ENCODE data around the gene CNTNAP2. TPM values are rescaled to one million over a fixed set of nuclear protein-coding genes. Genes with fewer than 3 reads are reported as not detected.

Gene CNTNAP2
- total and polyA plus RNA-seq, 8 donors: 0.19 to 18.2 (median 0.56) TPM

- no peaks in the 10 kb centered on the region for H3K36me3 ChIP-seq
- 51 to 67% (median 57%) methylated on average over 5 to 7 of the region's 7 CpGs for WGBS, 5 donors
- intact Hi-C loops (cut with DNase I; ENCODE audit: low total_unique reads): no loop called here
- no peak for DNase-seq
- no peaks in the 10 kb centered on the region for H3K27me3 ChIP-seq
- TF ChIP-seq POLR2A (IDR thresholded peaks at IDR 0.05): no peak
- no peak for TF ChIP-seq EP300 (IDR thresholded peaks at IDR 0.05)
- no peak for TF ChIP-seq POLR2AphosphoS5 (IDR thresholded peaks at IDR 0.05)
- no peak for TF ChIP-seq CTCF (IDR thresholded peaks at IDR 0.05)
- H3K27ac ChIP-seq: no peak overlapping the region
- no peak overlapping the region for H3K4me3 ChIP-seq
- H3K9me3 ChIP-seq: peaks cover 0 to 7% (median 0%) of the 10 kb centered on the region in 4 donors
- no peaks in the 10 kb centered on the region for H3K4me1 ChIP-seq
Observed at GRCh38 chr7:148436571-148436970, 2320.0 kb downstream of the CNTNAP2 start.

- Histone ChIP-seq H3K36me3 (no peaks in the 10 kb centered on the region), H3K27ac (no peak overlapping the region), H3K4me3 (no peak overlapping the region), H3K9me3 (peaks cover 0 to 7% (median 0%) of the 10 kb centered on the region in 4 donors), H3K27me3 (no peaks in the 10 kb centered on the region), H3K4me1 (no peaks in the 10 kb centered on the region)
- TF ChIP-seq POLR2AphosphoS5 (IDR thresholded peaks at IDR 0.05) (no peak), POLR2A (IDR thresholded peaks at IDR 0.05) (no peak), CTCF (IDR thresholded peaks at IDR 0.05) (no peak), EP300 (IDR thresholded peaks at IDR 0.05) (no peak)
- WGBS, 5 donors: 71 to 84% (median 81%) methylated on average over 3 to 4 of the region's 4 CpGs
- intact Hi-C loops (cut with DNase I; ENCODE audit: low total_unique reads): no loop called here
- no peak for DNase-seq
Observed at GRCh38 chr7:148437043-148437442, 2320.4 kb downstream of the CNTNAP2 start.

DNA sequence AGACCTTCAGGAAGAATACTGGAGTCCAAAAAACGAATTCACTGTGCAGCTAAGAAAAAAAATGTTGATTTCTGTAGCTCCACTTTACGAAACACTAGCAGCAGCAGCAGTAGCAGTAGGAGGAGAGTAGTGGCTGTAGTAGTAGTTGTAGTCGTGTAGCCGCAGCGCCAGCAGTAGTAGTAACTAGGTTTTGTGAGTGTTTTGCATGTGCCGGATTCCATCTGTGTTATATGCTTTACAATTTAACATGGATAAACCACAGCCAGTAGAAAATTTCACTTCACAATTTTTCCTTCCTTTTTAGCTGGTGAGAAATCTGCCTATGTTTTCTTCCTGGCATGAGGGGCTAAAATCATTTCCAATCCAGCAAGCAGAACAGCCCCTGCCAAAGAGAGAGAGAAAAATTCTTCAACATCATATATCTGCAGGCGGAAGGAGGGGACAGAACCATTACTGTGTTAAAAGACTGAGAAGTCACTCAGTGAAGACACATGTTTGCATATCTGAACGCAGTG, 2325.6 kb downstream of the CNTNAP2 start:
- Histone ChIP-seq H3K27ac (no peak overlapping the region), H3K4me3 (no peak overlapping the region), H3K9me3 (peaks cover 9 to 26% (median 18%) of the 10 kb centered on the region in 4 donors), H3K27me3 (no peaks in the 10 kb centered on the region), H3K36me3 (no peaks in the 10 kb centered on the region), H3K4me1 (peaks cover 0 to 2% (median 0%) of the 10 kb centered on the region in 4 donors)
- intact Hi-C loops (cut with DNase I; ENCODE audit: low total_unique reads): no loop called here
- WGBS, 5 donors: 81 to 90% (median 86%) methylated on average over 8 of the region's 8 CpGs
- TF ChIP-seq POLR2A (IDR thresholded peaks at IDR 0.05) (no peak), CTCF (IDR thresholded peaks at IDR 0.05) (no peak), EP300 (IDR thresholded peaks at IDR 0.05) (no peak), POLR2AphosphoS5 (IDR thresholded peaks at IDR 0.05) (no peak)
- DNase-seq: no peak

DNA sequence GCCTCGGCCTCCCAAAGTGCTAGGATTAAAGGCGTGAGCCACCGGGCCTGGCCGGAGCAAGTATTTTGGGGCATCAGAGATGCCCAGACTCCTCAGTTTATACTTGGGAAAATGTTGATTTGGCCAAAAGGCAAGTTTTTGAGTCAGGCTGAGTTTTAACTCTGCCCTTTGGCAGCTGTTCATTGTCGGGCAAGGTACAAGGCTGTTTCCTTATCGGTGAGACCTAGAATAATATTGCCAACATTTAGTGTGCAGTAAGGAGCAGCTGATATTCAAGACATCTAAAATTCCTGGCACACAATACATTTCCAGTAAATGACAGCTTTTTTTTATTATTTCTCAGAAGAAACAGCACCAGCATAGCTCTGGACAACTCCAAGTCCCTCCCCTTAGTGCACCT, 2326.3 kb downstream of the CNTNAP2 start:
- intact Hi-C loops (cut with DNase I; ENCODE audit: low total_unique reads): no loop called here
- Histone ChIP-seq H3K27me3 (no peaks in the 10 kb centered on the region), H3K4me3 (no peak overlapping the region), H3K27ac (no peak overlapping the region), H3K36me3 (no peaks in the 10 kb centered on the region), H3K4me1 (peaks cover 0 to 7% (median 3%) of the 10 kb centered on the region in 4 donors), H3K9me3 (peaks cover 9 to 21% (median 18%) of the 10 kb centered on the region in 4 donors)
- DNase-seq: no peak
- WGBS, 5 donors: 75 to 91% (median 86%) methylated on average over 4 to 6 of the region's 6 CpGs
- TF ChIP-seq EP300 (IDR thresholded peaks at IDR 0.05): no peak

- TF ChIP-seq EP300 (IDR thresholded peaks at IDR 0.05) (no peak), POLR2AphosphoS5 (IDR thresholded peaks at IDR 0.05) (no peak), POLR2A (IDR thresholded peaks at IDR 0.05) (no peak), CTCF (IDR thresholded peaks at IDR 0.05) (no peak)
- no peak overlapping the region for H3K27ac ChIP-seq
- H3K9me3 ChIP-seq: peaks cover 9 to 20% (median 17%) of the 10 kb centered on the region in 4 donors
- H3K27me3 ChIP-seq: no peaks in the 10 kb centered on the region
- H3K4me1 ChIP-seq: peaks cover 0 to 11% (median 3%) of the 10 kb centered on the region in 4 donors
- no peaks in the 10 kb centered on the region for H3K36me3 ChIP-seq
- intact Hi-C loops (cut with DNase I; ENCODE audit: low total_unique reads): no loop called here
- DNase-seq: no peak
- 93 to 98% (median 96%) methylated on average over 8 to 42 of the region's 42 CpGs for WGBS, 5 donors
- H3K4me3 ChIP-seq: no peak overlapping the region
Observed at GRCh38 chr7:148445260-148446044, 2328.9 kb downstream of the CNTNAP2 start.

All from stomach (tissue), 9 donors.